Esophagus squamous epithelium (tissue), 4 donors: ENCODE results near the gene NOL11.
"Not testable (repeated sequence)": the region's sequence is repeated elsewhere in the genome, so short reads cannot be mapped to it uniquely, and the experiment has no call there.

Source experiments
- POLR2A ChIP-seq, 4 donors: fragments of 450-650 bp; IDR thresholded peaks; one replicate each; pipeline ENCODE4 v1.6.1; 2017; ENCODE audit warnings: antibody characterized with exemption in 4 of 4, mild to moderate bottlenecking in 4 of 4, moderate library complexity in 3 of 4
- TF ChIP-seq, protein P1 (sequence below), 6 experiments: fragments of 450-650 bp in 4 of 6; fragments of 200-600 bp in 2 of 6; sonication (generic) in 2 of 6; IDR thresholded peaks; one replicate each; pipeline ENCODE4 v1.5.1; 2016 to 2019; ENCODE audit warnings: antibody characterized with exemption in 6 of 6, mild to moderate bottlenecking in 4 of 6, moderate library complexity in 4 of 6

GRCh38 chr17:67727152-67728039 is 9.7 kb downstream of the NOL11 start:
- TF ChIP-seq, protein P1, sequence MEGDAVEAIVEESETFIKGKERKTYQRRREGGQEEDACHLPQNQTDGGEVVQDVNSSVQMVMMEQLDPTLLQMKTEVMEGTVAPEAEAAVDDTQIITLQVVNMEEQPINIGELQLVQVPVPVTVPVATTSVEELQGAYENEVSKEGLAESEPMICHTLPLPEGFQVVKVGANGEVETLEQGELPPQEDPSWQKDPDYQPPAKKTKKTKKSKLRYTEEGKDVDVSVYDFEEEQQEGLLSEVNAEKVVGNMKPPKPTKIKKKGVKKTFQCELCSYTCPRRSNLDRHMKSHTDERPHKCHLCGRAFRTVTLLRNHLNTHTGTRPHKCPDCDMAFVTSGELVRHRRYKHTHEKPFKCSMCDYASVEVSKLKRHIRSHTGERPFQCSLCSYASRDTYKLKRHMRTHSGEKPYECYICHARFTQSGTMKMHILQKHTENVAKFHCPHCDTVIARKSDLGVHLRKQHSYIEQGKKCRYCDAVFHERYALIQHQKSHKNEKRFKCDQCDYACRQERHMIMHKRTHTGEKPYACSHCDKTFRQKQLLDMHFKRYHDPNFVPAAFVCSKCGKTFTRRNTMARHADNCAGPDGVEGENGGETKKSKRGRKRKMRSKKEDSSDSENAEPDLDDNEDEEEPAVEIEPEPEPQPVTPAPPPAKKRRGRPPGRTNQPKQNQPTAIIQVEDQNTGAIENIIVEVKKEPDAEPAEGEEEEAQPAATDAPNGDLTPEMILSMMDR (IDR thresholded peaks at IDR 0.05), result not testable (repeated sequence)
- not testable (repeated sequence) for TF ChIP-seq POLR2A (IDR thresholded peaks at IDR 0.05)
